HL-60/S4 (cell line): ENCODE data around the gene SPRN.
"Not testable (repeated sequence)": the region's sequence is repeated elsewhere in the genome, so short reads cannot be mapped to it uniquely, and the experiment has no call there.

Experiments
- in situ Hi-C: fragments of 300-500 bp; cut with MboI; formaldehyde crosslinking; loops from 2 replicates; pipeline ENCODE4 v1.14.3; 2022; ENCODE audit warnings: low sequenced_read_pairs

SPRN gene

DNA sequence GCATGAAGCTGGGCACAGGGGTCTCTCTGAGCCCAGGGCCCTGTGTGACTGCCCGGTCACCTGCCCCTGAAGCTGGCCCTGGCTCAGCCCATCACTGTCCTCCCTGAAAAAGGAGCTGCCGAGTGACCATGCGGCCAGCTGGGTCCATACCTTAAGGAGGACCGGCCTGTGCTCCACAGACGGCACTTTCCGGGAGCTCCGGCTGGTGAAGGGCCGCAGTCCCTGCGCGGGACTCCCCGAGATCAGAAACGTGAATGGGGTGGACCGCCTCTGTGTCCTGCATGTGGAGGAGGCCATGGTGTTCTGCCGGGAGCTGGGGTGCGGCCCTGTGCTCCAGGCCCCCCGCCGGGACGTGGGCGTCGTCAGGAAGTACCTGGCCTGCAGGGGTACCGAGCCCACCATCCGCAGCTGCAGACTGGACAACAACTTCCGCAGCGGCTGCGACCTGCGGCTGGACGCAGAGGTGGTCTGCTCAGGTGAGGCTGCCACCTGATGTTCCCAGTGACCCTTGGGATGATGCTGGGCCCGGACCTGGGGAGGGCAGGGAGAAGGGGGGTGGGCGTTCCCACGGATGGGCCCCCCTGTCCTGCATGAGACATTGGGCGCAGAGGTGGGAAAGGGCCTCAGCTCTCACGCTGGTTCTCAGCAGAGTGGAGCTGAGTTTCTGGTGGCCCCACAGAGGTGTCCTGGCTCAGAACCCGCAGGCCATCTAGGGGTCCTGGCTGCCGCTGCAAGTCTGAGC, 32.8 kb upstream of the SPRN start:
- in situ Hi-C loops: no loop called here

GRCh38 chr10:133456041-133456951, 31.9 kb upstream of the SPRN start:
- in situ Hi-C loops: no loop called here

DNA sequence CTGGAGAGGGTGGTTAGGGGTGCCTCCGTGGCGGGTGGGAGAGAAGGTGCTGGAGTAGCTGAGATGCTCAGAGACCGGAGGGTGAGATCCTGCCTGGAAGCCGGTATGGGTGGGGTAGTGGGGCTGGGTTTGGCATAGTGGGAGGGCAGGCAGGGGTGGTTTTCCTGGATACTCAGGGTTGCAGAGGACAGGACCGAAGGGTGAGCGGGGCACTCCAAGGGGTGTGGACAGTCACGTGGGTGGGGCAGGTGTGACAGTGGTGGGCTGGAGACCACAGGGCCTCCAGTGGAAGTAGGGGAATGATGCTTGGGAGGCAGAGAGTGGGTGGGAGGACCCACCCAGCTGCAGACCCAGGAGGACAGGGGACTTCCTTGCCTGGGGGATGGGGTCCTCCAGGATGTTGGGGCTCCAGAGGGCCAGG, 31.2 kb upstream of the SPRN start:
- in situ Hi-C loops: no loop called here

- in situ Hi-C loops: no loop called here
These were observed 30.8 kb upstream of the SPRN start for GRCh38 chr10:133455196-133455595.

GRCh38 chr10:133454204-133454893, 29.9 kb upstream of the SPRN start:
- in situ Hi-C loops: no loop called here

DNA sequence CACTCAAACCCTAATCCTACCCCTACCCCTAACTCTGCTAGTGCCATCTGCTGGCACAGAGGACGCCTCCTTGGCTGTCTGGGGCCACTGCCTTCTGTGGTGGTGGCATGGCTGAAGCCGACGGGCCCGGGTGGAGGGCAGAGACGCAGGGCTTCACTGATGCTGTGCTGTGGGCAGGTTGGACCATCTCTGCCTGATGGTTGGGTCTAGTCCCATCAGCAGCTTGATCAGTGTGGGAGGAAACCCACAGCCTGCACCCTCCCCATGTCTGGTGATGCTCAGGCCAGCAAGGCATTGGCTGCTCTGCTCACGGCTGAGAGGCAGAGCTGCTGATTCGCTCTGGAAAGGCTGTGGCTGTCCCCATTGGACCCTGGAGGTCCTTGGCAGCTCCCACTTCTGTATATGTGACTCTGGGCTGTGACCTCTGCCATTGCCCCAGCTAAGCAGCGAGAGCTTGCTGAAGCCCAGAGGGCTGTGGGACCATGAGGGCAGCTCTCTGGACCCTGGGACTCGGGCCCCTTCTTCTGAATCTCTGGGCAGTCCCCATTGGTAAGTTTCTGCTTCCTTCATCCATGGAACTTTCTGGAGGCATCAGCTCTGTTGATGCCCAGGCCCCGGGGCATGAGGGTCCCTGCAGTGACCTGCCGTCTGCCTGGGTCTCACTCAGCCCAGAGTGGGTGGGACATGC, 29.2 kb upstream of the SPRN start, which contains the start of gene SCART1:
Gene SCART1 (plus strand): TSS at position 430 of the 688 bp plus-strand sequence. CDS start 53 bp downstream, at position 483.
- in situ Hi-C loops: no loop called here

- in situ Hi-C loops: no loop called here
These were observed 28.0 kb upstream of the SPRN start for GRCh38 chr10:133452453-133452852.

- in situ Hi-C loops: no loop called here
These were observed 26.9 kb upstream of the SPRN start for GRCh38 chr10:133451346-133451745.

- in situ Hi-C loops: no loop called here
These were observed 23.7 kb upstream of the SPRN start for GRCh38 chr10:133448120-133448519.

- in situ Hi-C loops: no loop called here
These were observed 22.6 kb upstream of the SPRN start for GRCh38 chr10:133446979-133447378.

- in situ Hi-C loops: no loop called here
These were observed 21.6 kb upstream of the SPRN start for GRCh38 chr10:133445751-133446708.

GRCh38 chr10:133445268-133445732, 20.9 kb upstream of the SPRN start:
- in situ Hi-C loops: no loop called here

DNA sequence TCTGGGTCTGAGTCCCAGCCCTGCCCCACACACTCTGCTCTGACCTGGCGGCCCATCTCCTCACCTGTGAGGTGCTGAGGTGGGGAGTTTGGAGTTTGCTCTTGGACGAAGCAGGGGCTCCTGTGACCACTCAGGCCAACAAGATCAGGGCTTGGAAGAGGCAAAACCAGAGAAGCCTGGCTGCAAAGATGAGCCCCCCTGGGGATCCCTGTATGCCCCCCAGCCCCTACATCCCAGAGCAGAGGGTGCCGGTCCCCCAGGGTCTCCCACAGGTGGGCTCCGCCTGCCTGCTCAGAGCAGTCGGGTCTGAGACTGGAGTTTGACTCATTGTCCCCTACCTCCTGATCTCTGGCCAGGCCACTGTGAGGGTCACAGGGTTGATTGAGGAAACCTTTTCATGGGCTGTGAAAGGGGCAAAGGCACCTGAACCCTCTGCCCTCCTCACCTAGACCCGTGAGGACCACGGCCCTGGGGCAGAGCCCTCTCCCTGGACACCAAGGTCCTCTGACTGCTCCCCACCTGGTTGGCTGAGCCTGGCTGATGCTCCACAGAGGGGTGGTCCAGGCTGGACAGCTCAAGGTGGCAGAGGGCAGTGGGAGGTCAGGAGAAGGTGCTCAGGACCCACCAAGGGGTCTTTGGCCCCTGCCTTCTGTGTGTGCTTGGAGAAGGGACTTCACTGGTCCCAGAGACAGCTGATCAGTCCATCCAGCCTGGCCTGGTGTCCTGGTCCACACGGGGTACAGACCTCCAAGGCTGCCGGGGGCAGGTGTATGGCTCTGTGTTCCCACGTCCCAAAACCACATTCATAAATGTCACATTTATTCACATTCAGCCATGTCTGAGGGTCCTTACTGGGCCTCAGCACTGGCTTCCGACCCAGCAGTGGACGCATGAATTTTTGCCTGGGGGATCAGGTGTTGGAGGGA, 20.2 kb upstream of the SPRN start:
- in situ Hi-C loops: no loop called here

DNA sequence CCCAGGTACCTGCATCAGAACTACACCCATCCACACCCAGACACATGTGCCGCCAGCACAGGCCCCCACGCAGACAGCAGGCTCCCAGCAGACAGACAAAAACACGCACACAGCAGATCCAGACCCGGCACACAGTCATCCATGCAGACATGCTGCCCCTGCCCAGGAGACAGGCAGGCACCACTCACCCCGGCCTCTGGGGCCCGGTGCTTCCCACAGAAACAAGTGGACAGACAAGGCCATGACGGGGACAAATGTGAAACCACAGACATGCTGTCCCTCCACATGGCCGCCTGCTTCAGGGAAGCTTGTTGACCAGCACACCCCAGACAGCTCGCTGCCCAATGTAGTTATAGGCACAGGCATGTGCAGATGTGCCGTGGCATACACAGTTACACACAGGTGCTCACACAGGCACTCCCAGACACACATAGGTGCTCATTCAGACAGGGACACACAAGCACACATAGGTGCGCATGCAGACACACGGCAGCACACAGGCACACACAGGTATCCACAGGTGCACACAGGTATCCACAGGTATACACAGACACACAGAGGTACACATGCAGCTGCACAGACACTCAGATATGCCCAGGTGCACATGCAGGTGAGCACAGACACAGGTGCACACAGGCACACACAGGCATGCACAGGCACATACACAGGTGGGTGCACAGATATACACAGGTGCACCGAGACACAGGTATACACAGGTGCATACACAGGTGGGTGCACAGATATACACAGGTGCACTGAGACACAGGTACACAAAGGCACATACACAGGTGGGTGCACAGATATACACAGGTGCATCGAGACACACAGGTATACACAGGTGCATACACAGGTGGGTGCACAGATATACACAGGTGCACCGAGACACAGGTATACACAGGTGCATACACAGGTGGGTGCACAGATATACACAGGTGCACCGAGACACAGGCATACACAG, 18.8 kb upstream of the SPRN start:
- in situ Hi-C loops: no loop called here

DNA sequence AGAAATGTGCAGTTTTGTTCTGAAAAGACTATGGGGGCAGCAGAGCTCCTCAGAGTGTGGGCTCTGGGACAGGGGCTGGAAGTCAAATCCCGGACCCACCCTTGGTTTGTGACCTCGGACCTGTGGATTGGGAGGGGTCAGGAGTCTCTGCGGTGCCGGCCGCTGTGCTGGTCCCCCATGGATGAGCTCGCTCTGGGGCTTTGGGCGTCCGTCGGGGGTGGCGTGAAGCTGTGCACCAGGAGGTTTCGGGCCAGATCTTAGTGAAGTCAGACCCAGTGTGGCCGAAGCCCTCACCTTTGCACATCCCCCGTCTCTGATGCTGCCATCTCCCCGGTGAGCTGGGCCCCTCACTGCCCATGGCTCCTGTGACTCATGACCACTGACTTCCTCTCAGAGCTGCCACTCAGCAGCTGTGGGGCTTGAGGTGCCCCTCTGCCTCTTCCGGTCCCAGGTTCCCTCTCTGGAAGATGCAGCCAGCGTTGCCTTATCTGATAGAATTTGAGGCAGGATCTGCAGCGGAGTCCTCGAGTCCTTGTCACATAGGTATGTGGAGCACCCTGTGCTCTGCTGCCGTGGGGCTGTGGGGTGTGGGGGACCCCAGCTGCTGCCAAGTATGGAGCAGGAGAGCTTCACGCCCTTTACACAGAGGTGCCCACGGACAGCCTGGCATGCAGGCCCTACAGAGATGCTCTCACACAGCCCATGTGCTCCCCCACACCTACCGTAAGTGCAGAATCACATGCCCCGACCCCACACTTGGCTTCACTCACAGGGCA, 18.0 kb upstream of the SPRN start:
- in situ Hi-C loops: no loop called here

DNA sequence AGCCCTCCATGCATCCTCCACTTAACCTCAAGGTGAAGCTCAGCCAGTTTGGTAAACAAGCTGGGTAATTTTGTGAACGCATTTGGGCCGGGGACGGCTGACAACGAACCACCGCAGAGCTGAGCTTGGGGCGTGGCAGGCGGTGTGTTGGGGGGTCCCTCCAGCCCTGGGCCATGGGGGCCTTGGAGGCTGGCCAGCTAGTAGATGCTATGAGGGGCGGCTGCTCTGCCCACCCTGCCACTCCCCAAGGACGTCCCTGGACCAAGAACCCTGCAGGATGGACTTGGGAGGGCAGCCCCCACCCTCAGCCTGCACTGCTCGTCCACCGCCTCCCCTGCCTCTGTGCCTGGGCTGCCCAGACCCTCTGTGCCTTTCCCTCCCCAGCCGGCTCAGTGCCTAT, 17.4 kb upstream of the SPRN start:
- in situ Hi-C loops: no loop called here

GRCh38 chr10:133441356-133441755, 16.9 kb upstream of the SPRN start:
- in situ Hi-C loops: not testable (repeated sequence)
